Trophoblast cell (in vitro differentiated cells and primary cell): Measurements from ENCODE around the gene DGCR6L.
"Not testable (repeated sequence)": the region's sequence is repeated elsewhere in the genome, so short reads cannot be mapped to it uniquely, and the experiment has no call there.

ENCODE experiments used
- DNase-seq, 2 donors: peaks; one replicate each; pipeline ENCODE4 v3.0.0-alpha.2; 2016
- H2AFZ ChIP-seq: 2 replicates; pipeline ENCODE4 v1.6.1; 2013; ENCODE audit warnings: low read length, moderate library complexity, mild to moderate bottlenecking; ENCODE audit not compliant: insufficient read depth, poor library complexity
- H2AK5ac ChIP-seq: 2 replicates; pipeline ENCODE4 v1.6.1; 2013; ENCODE audit warnings: mild to moderate bottlenecking, low read length
- H2BK120ac ChIP-seq: 2 replicates; pipeline ENCODE4 v1.6.1; 2013; ENCODE audit warnings: low read length, mild to moderate bottlenecking, moderate library complexity; ENCODE audit not compliant: insufficient read depth, poor library complexity
- H2BK12ac ChIP-seq: 2 replicates; pipeline ENCODE4 v1.6.1; 2013; ENCODE audit warnings: mild to moderate bottlenecking, low read length, moderate library complexity
- H2BK5ac ChIP-seq: 2 replicates; pipeline ENCODE4 v1.6.1; 2013; ENCODE audit warnings: low read length, low read depth, moderate library complexity, mild to moderate bottlenecking; ENCODE audit not compliant: poor library complexity
- H3K14ac ChIP-seq: 2 replicates; pipeline ENCODE4 v1.6.1; 2013; ENCODE audit warnings: mild to moderate bottlenecking, low read length
- H3K18ac ChIP-seq: 2 replicates; pipeline ENCODE4 v1.6.1; 2013; ENCODE audit warnings: mild to moderate bottlenecking, low read length
- H3K23ac ChIP-seq: 2 replicates; pipeline ENCODE4 v1.6.1; 2013; ENCODE audit warnings: low read length
- H3K27ac ChIP-seq: 2 replicates; pipeline ENCODE4 v1.5.1; 2013; ENCODE audit warnings: low read depth, mild to moderate bottlenecking, inconsistent platforms, low read length, moderate library complexity
- H3K27me3 ChIP-seq: 2 replicates; pipeline ENCODE4 v1.6.1; 2013; ENCODE audit warnings: inconsistent platforms, mild to moderate bottlenecking, low read length, moderate library complexity; ENCODE audit not compliant: insufficient read depth
- H3K36me3 ChIP-seq, 2 experiments: 1 replicate in 1 of 2; 2 replicates in 1 of 2; pipeline ENCODE4 v1.6.1; 2013; ENCODE audit warnings: low read length in 2 of 2, mild to moderate bottlenecking in 2 of 2, moderate library complexity in 1 of 2; ENCODE audit not compliant: insufficient read depth in 2 of 2, control insufficient read depth in 1 of 2
- H3K4ac ChIP-seq: 2 replicates; pipeline ENCODE4 v1.6.1; 2013; ENCODE audit warnings: low read depth, mild to moderate bottlenecking, low read length, moderate library complexity
- H3K4me1 ChIP-seq, 2 experiments: 1 replicate in 1 of 2; 2 replicates in 1 of 2; pipeline ENCODE4 v1.6.1; 2013; ENCODE audit warnings: low read length in 2 of 2, mild to moderate bottlenecking in 2 of 2, moderate library complexity in 1 of 2; ENCODE audit not compliant: insufficient read depth in 2 of 2, control insufficient read depth in 1 of 2
- H3K4me2 ChIP-seq: 2 replicates; pipeline ENCODE4 v1.6.1; 2013; ENCODE audit warnings: inconsistent platforms, mild to moderate bottlenecking, low read length, moderate library complexity
- H3K4me3 ChIP-seq: 2 replicates; pipeline ENCODE4 v1.5.1; 2013; ENCODE audit warnings: mild to moderate bottlenecking, low read depth, low read length, inconsistent platforms
- H3K79me1 ChIP-seq: one replicate; pipeline ENCODE4 v1.6.1; 2013; ENCODE audit warnings: low read length
- H3K79me2 ChIP-seq: 2 replicates; pipeline ENCODE4 v1.6.1; 2013; ENCODE audit warnings: low read length, mild to moderate bottlenecking; ENCODE audit not compliant: control insufficient read depth, insufficient read depth, poor library complexity
- H3K9ac ChIP-seq: 2 replicates; pipeline ENCODE4 v1.6.1; 2013; ENCODE audit warnings: mild to moderate bottlenecking, low read length
- H3K9me3 ChIP-seq: 2 replicates; pipeline ENCODE4 v1.6.1; 2013; ENCODE audit warnings: low read depth, mild to moderate bottlenecking, control low read depth, inconsistent platforms, low read length; ENCODE audit not compliant: insufficient read depth
- H4K12ac ChIP-seq: 2 replicates; pipeline ENCODE4 v1.6.1; 2013; ENCODE audit warnings: low read depth, mild to moderate bottlenecking, low read length, moderate library complexity
- H4K8ac ChIP-seq: 2 replicates; pipeline ENCODE4 v1.6.1; 2013; ENCODE audit warnings: low read depth, mild to moderate bottlenecking, low read length, moderate library complexity
- H4K91ac ChIP-seq: one replicate; pipeline ENCODE4 v1.6.1; 2013; ENCODE audit warnings: low read depth, mild to moderate bottlenecking, low read length, moderate library complexity
- WGBS: extraction: QIAGEN DNeasy Blood & Tissue Kit; methylation state at CpG from one replicate; pipeline ENCODE4 v1.1.7; 2013; ENCODE audit warnings: missing lambda C conversion rate; ENCODE audit not compliant: insufficient read length, insufficient coverage; ENCODE audit errors: extremely low coverage; 5-methylcytosine and 5-hydroxymethylcytosine counted together

The DGCR6L gene

GRCh38 chr22:20321552-20322211 is 1.8 kb upstream of the DGCR6L start:
- not testable (repeated sequence) for DNase-seq, H2BK5ac ChIP-seq, H4K8ac ChIP-seq, H2BK120ac ChIP-seq, H2AK5ac ChIP-seq, H2BK12ac ChIP-seq, H3K23ac ChIP-seq, H3K4me2 ChIP-seq, H3K27me3 ChIP-seq, H2AFZ ChIP-seq, H3K18ac ChIP-seq, H3K14ac ChIP-seq, H3K27ac ChIP-seq, H3K9ac ChIP-seq, H3K4me3 ChIP-seq, H4K91ac ChIP-seq, H3K9me3 ChIP-seq, H3K36me3 ChIP-seq, H3K4ac ChIP-seq, H4K12ac ChIP-seq
- peaks cover 5 to 11% of the 10 kb centered on the region in 2 experiments for H3K4me1 ChIP-seq
- peaks cover 10% of the 10 kb centered on the region for H3K79me1 ChIP-seq
- peaks cover 12% of the 10 kb centered on the region for H3K79me2 ChIP-seq
- WGBS = no CpG with 5 or more reads among the region's 7 CpGs

DNA sequence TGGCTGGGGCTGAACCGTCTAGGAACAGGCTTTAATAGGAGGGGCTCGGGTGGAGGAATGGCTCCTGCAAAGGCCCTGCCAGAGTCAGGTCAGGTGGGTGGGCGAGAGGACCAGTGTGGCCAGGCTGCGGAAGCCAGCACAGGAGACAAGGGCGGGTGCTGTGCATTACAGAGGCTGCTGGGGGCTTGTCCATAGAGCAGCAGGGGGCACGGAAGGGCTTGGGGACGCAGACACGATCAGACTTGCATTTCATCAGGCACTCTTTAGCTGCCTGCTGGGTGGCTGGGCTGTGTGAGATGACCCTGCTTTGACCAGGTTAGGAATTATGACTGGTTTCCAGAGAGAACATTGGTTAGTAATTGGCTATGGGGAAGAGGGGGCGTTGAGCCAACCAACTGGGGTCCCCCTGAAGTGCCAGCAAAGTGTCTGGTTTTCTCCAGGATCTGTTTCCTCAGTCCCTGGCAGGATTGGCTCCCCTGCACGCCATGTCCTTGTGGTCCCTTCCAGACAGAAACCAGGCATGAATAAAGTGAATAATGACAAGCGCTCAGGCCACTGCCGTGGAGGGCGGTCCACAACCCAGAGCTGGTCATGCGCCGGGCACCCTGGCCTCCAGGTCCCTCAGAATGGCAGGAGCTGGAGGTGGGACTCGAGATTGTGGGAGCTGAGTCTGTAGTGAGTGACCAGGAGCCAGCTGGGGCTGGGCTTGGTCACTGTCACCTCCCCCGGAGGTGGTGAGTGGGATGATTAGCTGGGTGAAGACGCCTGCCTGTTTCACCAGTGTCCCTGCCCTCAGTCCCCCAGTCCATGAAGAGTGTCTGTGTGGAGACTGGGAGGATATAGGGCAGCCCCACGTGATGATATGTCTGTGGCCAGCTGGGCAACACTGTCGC is 1.0 kb upstream of the DGCR6L start:
- H3K14ac ChIP-seq = peak overlapping the region; percentile 99
- H2AFZ ChIP-seq = peak overlapping the region; percentile 97
- H2AK5ac ChIP-seq = peak overlapping the region; percentile 77
- not testable (repeated sequence) for H3K9me3 ChIP-seq, H3K36me3 ChIP-seq, H2BK12ac ChIP-seq, H3K27me3 ChIP-seq, H3K23ac ChIP-seq, DNase-seq
- peak overlapping the region; percentile 97 for H3K4me3 ChIP-seq
- H3K4me2 ChIP-seq = peak overlapping the region; percentile 79
- H3K79me2 ChIP-seq = peaks cover 12% of the 10 kb centered on the region
- H3K4ac ChIP-seq = peak overlapping the region; percentile 76
- peak overlapping the region; percentile 91 for H4K91ac ChIP-seq
- WGBS = no CpG with 5 or more reads among the region's 20 CpGs
- H3K4me1 ChIP-seq = peaks cover 5 to 11% of the 10 kb centered on the region in 2 experiments
- H2BK120ac ChIP-seq = peak overlapping the region; percentile 87
- H3K9ac ChIP-seq = peak overlapping the region; percentile 63
- H3K18ac ChIP-seq = peak overlapping the region; percentile 99
- H4K12ac ChIP-seq = peak overlapping the region; percentile 91
- H4K8ac ChIP-seq = peak overlapping the region; percentile 94
- H2BK5ac ChIP-seq = peak overlapping the region; percentile 91
- peaks cover 10% of the 10 kb centered on the region for H3K79me1 ChIP-seq
- H3K27ac ChIP-seq = peak overlapping the region; percentile 40

GRCh38 chr22:20319041-20319744 is 667 bp downstream of the DGCR6L start:
- WGBS = no CpG with 5 or more reads among the region's 32 CpGs
- Histone ChIP-seq H3K23ac (no peak overlapping the region), H2AFZ (peak overlapping the region; percentile 95), H3K9ac (peak overlapping the region; percentile 85), H3K14ac (peak overlapping the region; percentile 84), H3K79me2 (peaks cover 12% of the 10 kb centered on the region), H2BK12ac (peak overlapping the region; percentile 68), H2AK5ac (no peak overlapping the region), H3K18ac (peak overlapping the region; percentile 95), H2BK5ac (peak overlapping the region; percentile 61), H4K91ac (peak overlapping the region; percentile 72), H3K4me3 (peak overlapping the region; percentile 97), H3K27ac (peak overlapping the region; percentile 35), H3K4me1 (peaks cover 5 to 11% of the 10 kb centered on the region in 2 experiments), H4K8ac (peak overlapping the region; percentile 96), H2BK120ac (peak overlapping the region; percentile 62), H4K12ac (peak overlapping the region; percentile 66), H3K4me2 (peak overlapping the region; percentile 88), H3K36me3 (peaks cover 4 to 5% of the 10 kb centered on the region in 2 experiments), H3K4ac (peak overlapping the region; percentile 50), H3K9me3 (no peaks in the 10 kb centered on the region), H3K79me1 (peaks cover 10% of the 10 kb centered on the region), H3K27me3 (no peaks in the 10 kb centered on the region)
- DNase-seq = peak; percentile 42 to 56

DNA sequence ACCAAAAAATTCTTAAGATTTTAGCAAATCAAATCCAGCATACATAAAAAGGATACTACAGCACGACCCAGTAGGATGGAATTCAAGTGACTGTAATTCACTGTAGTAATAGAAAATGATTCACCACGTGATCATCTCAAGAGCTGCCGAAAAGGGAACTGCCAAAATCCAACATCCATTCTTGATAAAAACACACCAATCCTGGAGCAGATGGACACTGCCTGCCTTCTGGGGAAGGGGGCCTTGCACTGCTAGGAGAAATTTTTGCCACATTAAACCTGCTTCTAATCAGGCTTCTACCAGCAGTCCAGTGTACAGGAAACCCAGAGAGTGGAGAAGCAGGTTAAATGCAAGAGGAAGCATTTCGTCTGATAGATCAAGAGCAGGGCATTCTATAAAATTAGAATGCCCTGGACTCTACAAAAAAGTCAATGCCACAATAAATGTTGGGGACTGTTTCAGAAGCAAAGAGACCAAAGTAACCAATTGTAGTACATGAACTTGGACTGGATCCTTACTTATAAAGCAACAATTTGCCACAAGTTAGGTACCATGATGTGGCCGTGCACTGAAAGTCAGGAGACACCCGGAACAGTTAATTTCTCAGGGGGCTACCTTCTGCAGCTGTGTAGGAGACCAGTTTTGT is 1.7 kb downstream of the DGCR6L start:
- H4K91ac ChIP-seq, H3K36me3 ChIP-seq, H4K8ac ChIP-seq, H3K4me2 ChIP-seq, H3K18ac ChIP-seq, H3K4me3 ChIP-seq, H2AFZ ChIP-seq, H3K27me3 ChIP-seq, H2BK120ac ChIP-seq, DNase-seq, H3K9me3 ChIP-seq, H3K4ac ChIP-seq, H2BK12ac ChIP-seq, H3K9ac ChIP-seq, H3K27ac ChIP-seq, H3K14ac ChIP-seq, H4K12ac ChIP-seq, H2AK5ac ChIP-seq, H2BK5ac ChIP-seq, H3K23ac ChIP-seq: not testable (repeated sequence)
- no CpG with 5 or more reads among the region's 6 CpGs for WGBS
- Histone ChIP-seq H3K4me1 (peaks cover 5 to 11% of the 10 kb centered on the region in 2 experiments), H3K79me1 (peaks cover 10% of the 10 kb centered on the region), H3K79me2 (peaks cover 12% of the 10 kb centered on the region)
